ENCODE measurements around the gene LEMD2.

LEMD2 gene

DNA sequence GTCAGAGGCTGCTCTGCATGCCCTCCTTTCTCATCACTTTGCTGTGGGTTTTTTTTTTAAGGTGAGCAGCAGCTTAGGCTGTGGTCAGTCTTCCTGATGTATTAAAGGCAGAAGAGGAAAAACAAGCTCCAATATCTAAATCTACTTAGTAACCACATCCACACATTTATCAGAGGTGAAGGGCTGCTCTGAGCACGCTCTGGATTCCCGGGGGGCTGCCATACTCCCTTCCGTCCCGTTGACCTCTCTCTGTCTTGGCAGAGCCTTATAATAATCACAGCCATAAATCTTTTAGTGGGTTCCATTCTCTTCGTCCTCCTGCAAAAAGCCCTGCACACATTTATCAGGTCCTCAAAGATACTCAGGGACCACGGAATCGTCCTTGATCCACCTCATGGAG, 2.7 kb upstream of the LEMD2 start:
- no peak for DNase-seq

DNA sequence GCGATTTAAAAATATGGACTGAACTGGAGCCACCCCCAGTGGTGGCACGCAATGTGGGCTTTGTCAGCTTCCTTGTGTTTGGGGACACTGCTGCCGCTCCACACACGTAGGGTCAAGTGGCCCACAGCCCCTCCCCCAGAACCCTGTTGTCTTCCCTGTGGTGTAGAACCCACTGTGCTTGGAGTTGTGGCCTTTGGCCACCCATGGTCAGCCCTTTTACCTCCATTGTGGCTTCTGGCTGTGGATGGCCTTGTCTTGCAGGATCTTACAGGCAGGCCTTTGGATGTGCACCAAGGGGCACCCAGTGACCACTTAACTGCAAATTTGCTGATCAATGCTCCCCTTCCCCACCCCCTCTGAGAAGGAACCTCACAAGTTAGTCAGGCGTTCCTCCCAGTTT, 2.0 kb upstream of the LEMD2 start:
- DNase-seq, result no peak

DNA sequence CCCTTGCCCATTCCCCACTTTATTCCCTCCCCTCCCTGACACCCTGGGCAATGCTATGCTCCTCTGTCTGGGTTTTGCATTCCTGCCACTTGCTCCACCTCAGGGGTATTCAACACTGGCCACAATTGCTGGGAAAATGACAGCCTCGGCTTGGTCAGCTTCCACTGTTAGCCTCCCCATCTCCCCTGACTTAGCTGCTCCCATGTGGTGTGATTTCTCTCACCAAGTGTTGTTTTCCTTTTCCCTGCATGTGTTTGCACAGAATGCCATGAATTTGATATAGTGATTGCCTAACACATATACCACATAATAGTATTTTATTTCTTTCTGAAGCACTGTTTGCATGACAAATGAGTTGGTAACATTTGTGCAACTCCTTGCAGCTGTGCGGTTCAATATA, 1.4 kb upstream of the LEMD2 start:
- DNase-seq, result no peak

DNA sequence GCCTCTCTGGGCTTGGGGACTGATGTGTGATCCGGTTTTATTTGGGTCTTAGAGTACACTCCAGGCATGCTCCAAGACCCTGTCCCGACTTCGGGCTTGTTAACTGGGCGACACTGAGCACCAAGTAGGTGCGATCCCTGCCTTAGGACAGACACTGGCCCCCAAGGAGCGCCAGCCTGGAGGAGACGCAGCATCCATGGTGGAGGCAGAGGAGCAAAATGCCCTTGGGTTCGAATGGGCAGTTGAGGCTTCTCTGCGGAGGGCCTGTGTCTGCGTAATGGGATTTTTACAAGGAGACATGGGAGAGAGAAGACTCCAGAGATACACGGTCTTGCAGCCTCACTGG, 593 bp upstream of the LEMD2 start:
- no peak for DNase-seq

DNA sequence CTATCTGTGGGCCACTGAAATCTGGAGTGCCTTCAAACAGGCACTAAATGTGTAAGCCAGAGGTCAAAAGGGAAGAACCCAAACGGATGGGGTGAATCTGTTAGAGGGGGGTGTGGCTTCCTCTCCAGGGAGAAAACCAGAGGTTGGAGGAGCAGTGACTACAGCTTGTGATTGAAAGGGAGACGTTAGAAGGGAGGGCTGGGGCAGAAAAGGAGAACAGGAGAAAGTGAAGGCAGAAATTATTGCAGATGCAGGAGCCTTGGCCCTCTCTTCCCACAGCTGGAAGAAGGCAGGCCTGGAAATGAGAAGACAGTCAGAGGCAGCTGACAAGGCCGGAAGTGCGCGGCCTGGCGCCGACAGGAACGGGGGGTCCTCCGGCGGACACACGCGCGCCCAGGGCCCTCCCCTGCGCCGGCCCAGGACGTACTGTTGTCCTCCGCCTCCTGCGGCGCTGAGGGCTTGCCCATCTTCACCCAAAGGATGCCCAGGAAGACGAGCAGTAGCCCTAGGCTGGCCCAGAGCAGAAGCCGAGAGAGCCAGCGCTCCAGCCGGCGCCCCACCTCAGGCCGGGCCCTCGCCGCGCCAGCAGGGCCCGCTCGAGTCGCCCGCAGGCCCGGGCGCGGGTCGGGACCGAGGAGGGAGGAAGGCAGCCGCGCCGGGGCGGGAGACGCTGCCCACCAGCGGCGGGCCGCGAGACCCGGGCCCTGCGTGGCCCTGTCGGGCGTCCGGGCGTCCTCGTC, 806 bp downstream of the LEMD2 start:
- peak; percentile 73 to 78 for DNase-seq

DNA sequence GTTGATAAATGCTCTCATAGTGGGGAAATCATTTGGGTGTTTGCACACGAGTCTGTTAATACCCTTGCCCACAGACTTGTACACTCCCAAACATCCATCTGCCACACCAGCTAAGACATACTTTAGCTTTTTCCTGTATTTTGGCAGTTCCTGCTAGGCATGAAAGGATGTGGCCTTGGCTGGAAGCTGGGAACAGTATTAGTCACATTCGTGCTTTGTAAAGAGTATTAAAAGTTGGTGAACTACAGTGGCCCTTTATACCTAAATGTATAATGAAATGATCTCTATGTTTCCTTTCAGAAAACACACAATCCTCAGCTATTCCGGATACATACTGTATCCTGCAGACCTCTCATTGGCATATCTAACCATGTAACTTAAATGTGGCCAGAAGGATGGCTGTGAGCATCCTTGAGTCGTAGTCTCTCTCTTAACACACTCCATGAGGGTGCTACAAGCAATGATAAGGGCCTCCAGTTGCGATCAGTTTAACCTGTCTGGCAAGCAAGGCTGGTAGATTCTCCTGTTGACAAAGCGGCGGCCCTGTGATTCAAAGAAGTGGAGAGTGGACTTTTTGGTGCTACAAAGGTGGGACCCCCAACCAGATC, 1.5 kb downstream of the LEMD2 start:
- DNase-seq, result no peak

DNA sequence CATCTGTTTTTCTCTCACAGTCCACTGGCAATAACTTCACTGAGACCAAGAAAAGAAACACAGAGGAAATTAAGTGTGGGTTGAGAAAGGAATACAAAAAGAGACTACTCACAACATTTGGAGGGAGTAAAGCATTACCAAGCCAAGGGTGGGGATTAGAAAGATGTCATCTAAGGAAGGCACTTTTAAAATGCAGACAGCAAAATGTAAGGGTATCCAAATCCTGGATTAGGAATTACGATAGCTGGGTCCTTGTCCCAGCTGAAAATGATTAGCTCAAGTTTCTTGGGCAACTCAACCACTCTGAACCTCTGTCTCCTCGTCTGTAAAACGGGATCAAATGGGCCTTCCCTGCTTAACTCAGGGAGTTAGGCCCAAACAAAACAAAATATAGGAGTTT, 2.2 kb downstream of the LEMD2 start:
- no peak for DNase-seq

DNA sequence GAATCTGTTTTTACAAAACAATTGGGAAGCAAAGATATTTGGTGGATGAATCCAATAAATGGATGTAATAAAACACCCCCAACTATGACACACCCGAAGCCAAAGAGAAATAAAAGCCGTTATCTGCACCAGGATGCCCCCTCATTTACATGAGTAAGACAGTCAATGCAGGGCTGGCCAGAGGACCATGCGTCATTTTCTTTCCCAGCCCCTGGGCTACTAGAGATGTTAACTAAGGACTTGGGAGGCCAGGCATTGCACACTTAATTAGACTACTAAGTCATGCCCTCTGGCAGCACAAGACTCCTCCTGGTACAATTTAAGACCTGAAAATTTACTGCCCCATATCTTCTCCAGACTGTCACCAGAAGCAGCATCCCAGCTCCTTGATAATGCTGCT, 3.2 kb downstream of the LEMD2 start:
- no peak for DNase-seq

DNA sequence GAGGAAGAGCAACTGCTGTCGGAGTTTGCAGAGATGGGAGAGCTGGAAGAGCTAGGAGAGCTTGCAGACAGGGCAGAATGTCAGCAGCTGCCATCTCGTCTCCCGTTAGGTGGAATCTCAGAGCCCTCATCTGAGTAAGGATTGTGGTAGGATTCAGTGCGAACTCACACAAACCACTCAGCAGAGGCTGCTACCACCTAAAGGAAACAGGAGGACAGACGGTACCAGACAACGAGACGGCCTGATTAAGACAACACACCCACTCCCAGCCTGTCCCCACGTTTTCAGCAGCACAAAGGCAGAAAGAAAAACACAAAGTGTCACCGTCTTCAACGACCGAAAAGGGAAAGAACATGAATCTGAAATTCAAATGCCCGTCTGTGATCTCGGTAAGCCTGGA, 4.1 kb downstream of the LEMD2 start:
- DNase-seq, result no peak

DNA sequence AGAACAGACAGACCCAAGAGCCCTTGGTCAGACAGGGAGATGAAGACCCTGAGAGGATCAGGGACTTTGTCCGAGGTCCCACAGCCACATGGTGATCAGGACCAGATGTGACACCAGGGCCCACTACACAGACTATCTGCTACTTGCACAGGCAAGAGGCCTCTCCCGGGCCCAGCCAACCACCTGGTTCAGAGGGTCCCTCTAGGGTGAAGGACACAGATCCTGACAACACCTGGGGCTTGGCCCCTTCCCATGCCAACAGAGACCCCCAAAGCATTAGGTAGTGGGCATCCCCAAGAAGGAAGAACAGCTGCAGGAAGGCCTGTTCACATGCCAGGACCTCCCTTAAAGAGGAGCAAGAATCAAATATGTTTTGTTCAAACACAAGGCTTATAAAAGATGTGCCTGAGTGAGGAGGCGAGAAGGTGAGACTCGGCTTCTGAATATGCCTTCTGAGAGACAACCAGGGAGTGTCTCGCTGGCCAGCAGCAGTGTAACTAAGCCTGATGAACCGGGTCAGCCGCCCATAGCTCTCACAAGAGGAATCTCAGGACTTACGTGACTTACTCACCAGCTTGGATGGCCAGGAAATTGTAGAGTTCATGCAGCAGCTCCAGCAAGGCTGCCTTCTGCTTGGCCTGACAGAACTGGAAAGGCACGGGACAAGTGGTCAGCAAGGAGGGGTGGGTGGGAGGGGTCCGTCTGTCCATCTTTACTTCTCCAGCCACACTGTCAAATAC, 5.0 kb downstream of the LEMD2 start:
- no peak for DNase-seq

DNA sequence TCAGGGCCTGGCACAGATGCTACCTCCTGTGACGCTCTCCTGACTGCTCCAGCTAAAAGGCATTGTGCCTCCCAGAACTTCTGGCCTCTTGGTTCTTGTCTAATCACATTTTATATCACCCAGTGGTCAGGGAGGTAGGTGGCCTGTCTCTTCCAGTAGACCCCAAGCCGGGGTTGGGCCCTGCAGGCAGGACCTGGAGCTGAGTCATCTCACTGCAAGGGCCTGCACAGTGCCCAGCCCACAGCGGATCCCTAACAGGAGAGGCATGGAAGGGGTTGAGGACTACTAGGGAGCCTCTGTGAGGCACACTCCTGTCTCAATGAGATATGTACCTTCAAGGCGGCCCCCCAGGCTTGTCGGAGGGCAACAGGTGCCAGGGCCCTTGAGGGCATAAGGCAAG, 6.4 kb downstream of the LEMD2 start:
- DNase-seq, result no peak

DNA sequence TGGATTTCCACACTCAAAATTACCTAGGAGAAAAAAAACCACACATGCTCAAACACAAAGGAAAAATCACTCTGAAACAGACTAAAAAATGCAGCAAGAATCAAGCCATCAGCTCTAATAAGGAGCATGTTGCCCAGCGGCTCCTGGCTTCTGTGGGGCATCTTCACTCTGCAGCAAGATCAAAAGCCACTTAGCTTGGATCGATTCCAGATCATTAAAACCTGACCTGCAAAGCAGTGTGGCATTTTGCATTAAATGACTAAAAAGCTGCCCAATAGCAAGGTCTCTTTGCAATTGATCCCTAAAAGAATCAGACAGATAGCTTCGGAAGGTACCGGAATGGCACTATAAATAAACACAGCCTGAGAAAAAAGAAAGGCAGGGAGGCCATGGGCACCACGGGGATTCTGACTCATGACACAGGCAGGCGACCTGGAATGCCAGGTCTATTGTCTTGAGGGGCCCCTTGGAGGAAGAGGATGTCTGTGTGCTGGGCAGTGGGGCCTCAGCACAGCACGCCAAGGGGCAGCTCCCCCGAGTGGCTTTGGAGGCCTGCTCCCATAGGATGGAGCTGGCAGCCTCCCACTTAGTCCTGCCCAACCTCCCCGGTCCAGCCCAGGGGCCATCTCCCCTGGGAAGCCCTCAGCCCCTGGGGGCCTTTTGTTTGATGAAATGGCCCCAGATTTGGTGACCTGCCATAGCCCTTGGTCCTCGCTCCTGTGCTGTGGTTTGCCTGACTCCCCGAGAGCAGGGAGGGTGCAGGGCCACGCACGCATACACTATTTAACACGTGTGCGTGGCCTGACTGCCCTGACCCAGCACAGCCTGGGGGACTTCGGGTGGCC, 7.6 kb downstream of the LEMD2 start:
- DNase-seq, result no peak

DNA sequence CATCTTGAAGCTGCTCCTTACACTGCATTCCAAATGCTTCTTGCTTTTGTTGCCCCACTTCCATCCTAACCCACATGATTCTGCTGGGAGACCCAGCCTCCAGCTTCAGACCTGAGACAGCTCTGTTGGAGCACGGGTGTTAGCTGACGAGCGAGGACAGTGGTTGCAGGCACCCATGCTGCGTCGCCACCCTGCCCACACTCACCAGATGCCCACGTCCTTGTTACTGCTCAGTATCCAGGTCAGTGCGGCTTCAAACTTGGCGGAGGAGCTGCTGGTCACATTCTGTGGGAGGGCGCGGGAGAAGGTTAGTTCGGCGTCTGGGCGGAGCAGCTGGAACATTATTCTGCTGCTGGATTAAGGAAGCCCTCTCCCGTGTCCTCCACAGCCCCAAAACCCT, 9.0 kb downstream of the LEMD2 start:
- no peak for DNase-seq

DNA sequence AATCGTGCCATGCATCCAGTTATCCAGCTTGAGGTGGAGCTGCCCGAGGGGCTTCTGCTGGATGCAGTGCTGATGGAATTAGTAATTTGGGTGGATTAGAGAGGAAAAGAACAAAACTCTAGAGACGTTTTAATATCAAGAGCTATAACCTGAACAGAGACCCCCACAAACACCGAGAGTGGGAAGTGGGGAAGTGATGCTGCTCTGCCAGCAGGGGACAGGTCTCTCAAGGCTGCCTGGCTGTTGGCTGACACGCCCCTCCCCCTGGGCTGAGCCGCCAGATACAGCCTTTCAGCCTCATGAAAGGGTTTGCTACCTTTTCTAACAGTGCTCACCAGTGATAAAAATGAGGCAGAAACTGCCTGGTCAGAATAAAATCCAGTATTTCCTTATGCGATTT, 9.6 kb downstream of the LEMD2 start:
- no peak for DNase-seq

DNA sequence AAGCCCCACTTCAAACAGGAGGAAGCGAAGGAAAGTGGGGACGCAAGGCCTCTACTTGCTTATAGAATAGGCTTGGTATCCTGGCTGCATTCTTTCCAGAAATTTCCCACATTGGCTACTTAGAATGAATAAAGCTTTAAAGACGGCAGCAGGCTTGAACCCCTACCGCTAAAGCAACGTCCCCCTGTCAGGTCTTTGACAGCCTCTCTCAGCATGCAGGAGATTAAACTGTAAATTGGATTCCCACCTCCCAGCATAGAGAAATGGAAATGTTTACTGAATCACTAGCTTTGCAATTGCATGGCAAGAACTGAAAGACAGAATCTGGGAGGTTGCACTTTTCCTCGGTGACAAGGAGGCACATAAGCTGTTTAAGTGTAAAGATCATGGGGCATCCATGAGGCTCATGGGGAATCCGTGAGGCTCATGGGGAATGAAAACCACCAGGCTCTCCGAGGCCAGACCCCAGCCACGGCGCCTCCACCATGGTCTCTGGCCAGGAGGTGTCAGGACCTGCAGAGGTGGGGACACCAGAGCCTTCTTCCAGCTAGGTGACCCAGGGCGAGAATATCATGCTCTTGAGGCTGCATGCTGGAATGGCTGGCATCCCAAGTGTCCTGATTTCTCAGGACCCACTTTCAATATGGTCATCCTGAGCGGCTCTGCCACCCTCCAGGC, 10.3 kb downstream of the LEMD2 start:
- DNase-seq, result no peak

DNA sequence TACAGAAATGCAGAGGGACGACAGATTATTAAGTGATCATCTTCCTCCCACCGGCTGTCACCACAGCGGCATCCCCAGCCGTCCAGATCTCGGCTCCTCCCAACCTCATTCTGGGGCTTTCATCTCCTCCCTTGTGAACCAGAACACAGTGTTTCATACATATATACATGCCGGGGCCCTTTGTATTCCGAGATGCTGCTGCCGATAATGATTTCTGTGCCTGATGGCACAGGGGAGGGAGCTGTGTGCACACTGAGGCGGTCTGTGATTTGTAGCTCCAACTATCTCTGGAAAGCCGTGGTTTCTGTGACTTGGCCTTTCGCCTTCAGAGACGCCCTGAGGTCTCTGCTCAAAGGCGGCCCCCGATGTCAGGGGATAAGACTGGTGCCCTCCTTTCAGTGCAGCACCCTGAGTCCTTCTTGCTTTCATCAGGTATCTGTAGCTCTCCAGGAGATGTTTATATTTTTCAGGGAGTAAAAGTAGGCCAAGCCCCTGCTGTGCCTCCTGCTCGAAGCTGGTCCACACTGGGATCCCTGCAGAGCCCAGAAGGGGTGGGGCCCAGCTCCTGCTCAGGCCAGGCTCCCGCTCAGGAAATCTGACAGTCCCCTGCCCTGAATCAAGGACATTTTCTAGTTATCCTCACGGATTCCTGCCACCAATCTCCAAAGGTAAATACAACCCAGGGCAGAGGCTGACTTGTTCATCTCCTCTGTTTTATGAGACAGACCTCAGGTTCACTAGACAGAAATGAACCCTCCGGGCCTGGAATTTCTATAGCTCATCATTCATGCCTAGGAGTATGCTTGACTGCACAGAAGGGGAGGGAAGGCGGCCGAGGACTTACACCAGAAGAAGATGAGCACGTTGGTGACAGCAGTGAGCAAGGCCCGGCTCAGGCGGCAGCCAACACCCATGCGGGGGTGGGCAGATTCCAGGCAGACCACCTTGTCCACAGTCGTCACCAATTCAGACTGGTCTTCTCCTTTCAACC, 11.2 kb downstream of the LEMD2 start:
- no peak for DNase-seq

DNA sequence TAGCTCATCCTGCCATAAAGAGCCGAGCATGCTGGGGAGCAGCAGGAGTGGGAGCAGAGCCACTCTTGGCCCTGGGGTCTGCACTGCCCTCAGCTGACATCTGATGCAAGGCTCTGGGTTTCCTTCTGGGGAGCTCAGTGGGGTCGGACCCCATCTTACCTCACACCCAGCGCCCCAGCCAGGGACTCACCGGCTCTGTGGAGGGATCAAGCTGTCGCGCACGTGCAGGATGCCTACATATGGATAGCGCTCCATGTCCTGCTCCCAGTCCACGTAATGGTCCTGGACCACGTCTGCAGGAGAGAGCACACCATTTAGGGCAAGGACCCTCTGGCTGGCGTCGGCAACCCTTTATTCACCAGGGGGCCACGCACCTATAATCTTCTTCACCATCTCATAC, 12.2 kb downstream of the LEMD2 start:
- no peak for DNase-seq

DNA sequence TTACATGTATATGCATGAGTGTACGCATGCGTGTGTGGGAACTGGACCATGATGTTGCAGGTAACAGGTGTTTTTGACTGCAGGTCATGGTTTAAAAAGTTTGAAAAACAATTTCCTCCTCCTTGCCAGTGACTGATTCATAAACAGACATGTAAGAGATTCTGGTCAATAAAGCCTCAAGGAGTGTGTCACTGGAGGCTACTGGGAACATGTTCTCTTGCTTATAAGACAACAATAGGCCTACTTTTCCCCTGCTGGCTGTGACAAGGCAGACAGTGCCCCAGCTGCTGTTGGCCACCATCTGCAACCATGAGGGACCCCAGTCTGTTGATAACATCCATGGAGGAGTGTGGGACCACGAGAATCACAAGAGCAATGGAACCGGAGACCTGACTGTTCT, 12.7 kb downstream of the LEMD2 start:
- no peak for DNase-seq

DNA sequence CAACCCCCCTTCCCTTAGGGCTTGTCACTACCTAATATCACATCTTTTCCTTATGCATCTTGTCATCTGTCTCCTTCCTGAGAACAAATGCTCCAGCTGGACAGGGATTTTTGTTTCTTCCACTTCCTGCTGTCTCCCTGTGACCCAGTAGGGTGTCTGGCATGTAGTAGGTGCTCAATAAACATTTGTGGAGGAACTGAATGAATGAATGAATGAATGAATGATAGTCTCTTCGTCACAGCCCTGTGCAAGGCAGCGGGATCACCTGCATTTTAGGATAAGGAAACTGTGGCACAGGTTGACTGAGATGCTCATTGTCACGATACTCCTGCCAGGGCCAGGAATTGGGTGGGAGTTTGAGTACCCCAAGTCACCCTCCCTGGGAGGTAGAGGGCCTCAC, 14.2 kb downstream of the LEMD2 start:
- DNase-seq, result no peak

DNA sequence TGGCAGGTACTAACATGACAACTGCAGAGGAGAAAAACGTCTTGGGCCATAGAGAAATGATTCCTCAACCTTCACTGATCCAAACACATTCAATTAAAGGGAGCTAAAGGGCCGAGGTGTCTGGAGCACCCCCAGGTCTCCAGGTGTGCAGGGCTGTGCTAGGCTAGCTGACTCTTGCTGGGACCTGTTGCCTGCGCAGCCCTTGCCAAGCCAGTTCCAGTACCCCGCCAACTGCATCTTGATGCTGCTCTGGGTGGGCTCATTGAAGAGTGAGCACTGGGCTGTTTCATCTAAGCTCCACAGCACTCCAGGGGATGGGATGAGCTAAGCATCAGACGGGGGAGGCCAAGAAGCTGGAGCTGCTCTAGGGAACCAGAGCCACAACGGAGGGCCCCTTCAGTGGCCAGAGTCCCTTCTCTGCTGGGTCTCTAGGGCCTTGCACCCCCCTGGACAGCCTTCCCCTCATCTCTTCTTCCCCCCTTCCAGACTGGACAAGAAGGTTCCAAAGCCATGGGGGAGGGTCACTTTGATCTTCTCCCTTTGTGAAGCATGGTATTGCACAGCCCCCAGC, 15.9 kb downstream of the LEMD2 start:
- DNase-seq, result no peak

All from activated T-cell treated with anti-CD3 and anti-CD28 coated beads, Interleukin-2, amount 50 U/mL, for 48 hours (primary cell).